Right lobe of liver (tissue), 4 donors: ENCODE measurements around the gene GRM7.

Experiments
- POLR2A ChIP-seq: fragments of 450-650 bp; IDR thresholded peaks from one replicate; pipeline ENCODE4 v1.6.1; 2017; ENCODE audit warnings: antibody characterized with exemption, mild to moderate bottlenecking
- TF ChIP-seq, protein P1 (sequence below), 4 donors: fragments of 200-600 bp in 3 of 4; fragments of 450-650 bp in 1 of 4; IDR thresholded peaks; one replicate each; pipeline versions ENCODE4 v1.5.1 to v1.8.0; 2016 to 2022; ENCODE audit warnings: antibody characterized with exemption in 4 of 4, mild to moderate bottlenecking in 2 of 4
- donor health status: DM: no; HTN: no; CAD: no.
- donor health status: DM: no; HTN: no; CAD: no.
- donor health status: DM: no; HTN: yes; CAD: no.

- TF ChIP-seq, protein P1, sequence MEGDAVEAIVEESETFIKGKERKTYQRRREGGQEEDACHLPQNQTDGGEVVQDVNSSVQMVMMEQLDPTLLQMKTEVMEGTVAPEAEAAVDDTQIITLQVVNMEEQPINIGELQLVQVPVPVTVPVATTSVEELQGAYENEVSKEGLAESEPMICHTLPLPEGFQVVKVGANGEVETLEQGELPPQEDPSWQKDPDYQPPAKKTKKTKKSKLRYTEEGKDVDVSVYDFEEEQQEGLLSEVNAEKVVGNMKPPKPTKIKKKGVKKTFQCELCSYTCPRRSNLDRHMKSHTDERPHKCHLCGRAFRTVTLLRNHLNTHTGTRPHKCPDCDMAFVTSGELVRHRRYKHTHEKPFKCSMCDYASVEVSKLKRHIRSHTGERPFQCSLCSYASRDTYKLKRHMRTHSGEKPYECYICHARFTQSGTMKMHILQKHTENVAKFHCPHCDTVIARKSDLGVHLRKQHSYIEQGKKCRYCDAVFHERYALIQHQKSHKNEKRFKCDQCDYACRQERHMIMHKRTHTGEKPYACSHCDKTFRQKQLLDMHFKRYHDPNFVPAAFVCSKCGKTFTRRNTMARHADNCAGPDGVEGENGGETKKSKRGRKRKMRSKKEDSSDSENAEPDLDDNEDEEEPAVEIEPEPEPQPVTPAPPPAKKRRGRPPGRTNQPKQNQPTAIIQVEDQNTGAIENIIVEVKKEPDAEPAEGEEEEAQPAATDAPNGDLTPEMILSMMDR (IDR thresholded peaks at IDR 0.05), result no peak
- TF ChIP-seq POLR2A, result no peak
Measured at GRCh38 chr3:7371693-7372572, 511.0 kb downstream of the GRM7 start.
